Epithelial cell of proximal tubule (primary cell): Measurements from ENCODE around the gene PRDM16. TPM values are rescaled to one million over a fixed set of nuclear protein-coding genes. Genes with fewer than 3 reads are reported as not detected.

Experiments
- DNase-seq: peaks from one replicate; pipeline ENCODE4 v3.0.0-alpha.2; 2011; ENCODE audit warnings: low read depth
- H3K4me3 ChIP-seq: 2 replicates; pipeline ENCODE4 v1.5.1; 2011; ENCODE audit warnings: low read depth, mild to moderate bottlenecking, low read length
- total RNA-seq: library from RNA; depleted of rRNA; stranded (reverse); fragments of >200 nt; gene quantifications from 2 replicates; pipeline ENCODE4 v1.2.3, GENCODE V29; 2015
- TF ChIP-seq, protein P1 (sequence below): conservative IDR thresholded peaks from 2 replicates; pipeline ENCODE4 v1.5.1; 2012; ENCODE audit warnings: low read depth, mild to moderate bottlenecking, low read length

Gene PRDM16
- total RNA-seq, 1 donor from 2014 or later = 0.06 TPM

DNA sequence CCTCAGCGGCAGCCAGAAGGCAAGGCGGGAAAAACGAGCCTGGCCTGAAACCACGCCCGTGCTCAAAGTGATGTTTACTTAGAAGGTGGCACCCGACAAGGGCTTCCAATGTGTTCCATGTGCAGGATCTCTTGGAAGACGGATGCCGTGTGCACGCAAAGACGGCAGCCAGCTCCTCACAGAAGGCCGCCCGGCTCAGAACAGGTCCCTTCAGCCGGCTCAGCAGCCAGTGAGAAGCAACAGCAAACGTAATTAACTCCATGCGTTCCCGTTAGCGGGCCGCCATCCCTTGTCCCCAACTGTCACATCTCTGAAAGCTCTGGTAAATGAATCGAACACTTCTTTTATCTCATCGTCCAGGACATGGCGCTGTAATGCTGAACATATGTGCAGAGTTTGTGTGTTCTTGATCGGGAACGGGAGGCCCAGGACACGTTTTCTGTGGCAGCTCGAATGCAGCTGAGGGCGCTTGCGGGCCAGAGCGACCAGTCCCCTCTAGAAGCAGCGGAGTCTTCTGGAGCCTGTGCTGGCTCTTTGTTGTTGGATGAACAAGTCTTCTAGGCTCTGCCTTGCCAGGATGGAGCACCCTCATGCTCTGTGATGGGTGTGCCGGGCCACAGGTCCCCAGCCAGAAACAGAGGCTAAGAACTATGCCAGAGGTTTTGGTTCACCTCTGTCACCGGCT lies 290.9 kb downstream of the PRDM16 start:
- TF ChIP-seq, protein P1, sequence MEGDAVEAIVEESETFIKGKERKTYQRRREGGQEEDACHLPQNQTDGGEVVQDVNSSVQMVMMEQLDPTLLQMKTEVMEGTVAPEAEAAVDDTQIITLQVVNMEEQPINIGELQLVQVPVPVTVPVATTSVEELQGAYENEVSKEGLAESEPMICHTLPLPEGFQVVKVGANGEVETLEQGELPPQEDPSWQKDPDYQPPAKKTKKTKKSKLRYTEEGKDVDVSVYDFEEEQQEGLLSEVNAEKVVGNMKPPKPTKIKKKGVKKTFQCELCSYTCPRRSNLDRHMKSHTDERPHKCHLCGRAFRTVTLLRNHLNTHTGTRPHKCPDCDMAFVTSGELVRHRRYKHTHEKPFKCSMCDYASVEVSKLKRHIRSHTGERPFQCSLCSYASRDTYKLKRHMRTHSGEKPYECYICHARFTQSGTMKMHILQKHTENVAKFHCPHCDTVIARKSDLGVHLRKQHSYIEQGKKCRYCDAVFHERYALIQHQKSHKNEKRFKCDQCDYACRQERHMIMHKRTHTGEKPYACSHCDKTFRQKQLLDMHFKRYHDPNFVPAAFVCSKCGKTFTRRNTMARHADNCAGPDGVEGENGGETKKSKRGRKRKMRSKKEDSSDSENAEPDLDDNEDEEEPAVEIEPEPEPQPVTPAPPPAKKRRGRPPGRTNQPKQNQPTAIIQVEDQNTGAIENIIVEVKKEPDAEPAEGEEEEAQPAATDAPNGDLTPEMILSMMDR = no peak
- no peak for DNase-seq
- no peak overlapping the region for H3K4me3 ChIP-seq

DNA sequence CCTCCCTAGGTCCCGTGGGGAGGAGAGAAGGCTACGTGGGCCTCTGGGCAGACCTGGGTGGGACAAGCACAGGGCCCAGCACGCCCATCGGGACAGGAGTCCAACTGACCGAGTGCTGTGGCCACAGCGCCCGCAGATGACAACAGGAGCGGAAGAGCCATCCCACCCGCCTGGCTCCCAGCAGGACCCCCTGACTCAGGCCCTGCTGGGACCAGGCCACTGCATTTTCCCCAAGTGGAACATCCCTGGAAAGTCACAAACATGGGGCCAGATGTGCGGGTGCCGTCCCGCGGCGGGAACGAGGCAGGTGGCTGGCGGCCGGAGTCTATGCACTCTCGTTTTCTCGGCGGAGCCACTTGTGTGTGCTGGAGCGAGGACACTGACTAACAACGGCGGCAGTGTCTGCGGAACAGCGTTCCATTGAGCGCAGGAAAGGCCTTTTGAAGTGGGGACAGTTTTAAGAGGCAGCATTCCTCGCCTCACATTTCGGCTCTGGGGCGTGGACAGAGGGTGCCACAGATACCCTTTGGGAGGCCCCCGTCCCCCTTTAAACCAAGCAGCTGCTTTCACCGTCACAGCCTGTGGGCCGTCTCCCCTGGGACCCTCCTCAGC lies 291.7 kb downstream of the PRDM16 start:
- no peak overlapping the region for H3K4me3 ChIP-seq
- TF ChIP-seq, protein P1 = no peak
- no peak for DNase-seq

DNA sequence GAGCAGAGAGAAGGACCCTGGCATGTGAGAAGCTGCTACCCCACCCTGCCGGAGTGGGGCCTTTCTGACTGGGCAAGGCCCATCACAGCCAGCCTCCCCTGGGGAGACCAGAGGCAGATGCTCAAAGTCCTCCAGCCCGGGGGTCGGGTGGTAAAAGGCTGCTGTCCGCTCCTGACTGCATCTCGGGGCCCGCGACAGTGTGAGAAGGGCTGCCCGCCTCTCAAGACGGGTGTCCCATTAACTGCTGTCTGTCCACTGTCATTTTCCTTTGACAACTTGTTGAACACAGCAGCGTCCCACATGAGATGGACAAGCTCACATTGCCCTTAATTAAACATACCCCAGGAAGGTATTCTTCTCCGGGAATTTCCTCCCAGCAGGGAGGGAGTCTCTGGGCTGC lies 294.0 kb downstream of the PRDM16 start:
- DNase-seq = no peak
- TF ChIP-seq, protein P1 = no peak
- H3K4me3 ChIP-seq = no peak overlapping the region

DNA sequence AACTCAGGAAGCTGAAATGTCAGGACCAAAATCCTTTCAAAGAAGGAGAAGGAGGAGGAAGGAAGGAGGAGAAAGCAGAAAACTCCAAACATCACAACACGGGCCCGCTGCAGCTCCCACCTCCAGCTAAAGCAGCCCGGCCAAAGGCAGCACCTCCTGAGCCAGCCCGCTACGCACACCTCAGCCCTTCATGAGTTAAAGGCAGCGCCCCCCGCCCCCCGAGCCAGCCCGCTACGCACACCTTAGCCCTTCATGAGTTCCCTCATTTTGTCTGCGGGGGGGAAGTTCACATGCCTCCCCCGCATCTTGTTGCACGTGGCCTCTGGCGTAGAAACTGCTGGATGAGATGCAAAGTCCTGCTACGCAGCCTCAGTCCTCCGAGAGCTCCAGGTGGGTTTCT lies 294.8 kb downstream of the PRDM16 start:
- H3K4me3 ChIP-seq = no peak overlapping the region
- DNase-seq = no peak
- TF ChIP-seq, protein P1 = no peak

DNA sequence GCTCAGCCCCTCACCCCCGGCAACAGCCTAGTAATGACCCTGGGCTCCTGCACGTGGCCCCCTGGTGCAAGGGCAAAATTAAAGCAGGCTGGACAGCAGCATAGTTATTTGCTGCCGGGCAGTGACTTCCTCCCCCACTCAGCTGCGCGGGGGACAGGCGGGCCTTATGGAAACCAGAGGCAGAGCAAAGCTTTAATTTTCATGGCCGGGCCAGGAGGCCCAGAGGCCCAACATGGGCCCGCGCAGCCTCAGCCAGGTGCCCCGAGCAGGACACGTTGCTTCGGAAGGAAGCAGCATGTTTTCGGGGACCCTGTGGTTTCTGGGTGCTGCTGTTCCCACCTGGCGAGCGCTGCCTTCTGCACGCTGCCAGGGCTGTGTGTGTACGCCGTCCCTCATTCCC lies 295.5 kb downstream of the PRDM16 start:
- no peak for DNase-seq
- no peak overlapping the region for H3K4me3 ChIP-seq
- TF ChIP-seq, protein P1 = no peak

DNA sequence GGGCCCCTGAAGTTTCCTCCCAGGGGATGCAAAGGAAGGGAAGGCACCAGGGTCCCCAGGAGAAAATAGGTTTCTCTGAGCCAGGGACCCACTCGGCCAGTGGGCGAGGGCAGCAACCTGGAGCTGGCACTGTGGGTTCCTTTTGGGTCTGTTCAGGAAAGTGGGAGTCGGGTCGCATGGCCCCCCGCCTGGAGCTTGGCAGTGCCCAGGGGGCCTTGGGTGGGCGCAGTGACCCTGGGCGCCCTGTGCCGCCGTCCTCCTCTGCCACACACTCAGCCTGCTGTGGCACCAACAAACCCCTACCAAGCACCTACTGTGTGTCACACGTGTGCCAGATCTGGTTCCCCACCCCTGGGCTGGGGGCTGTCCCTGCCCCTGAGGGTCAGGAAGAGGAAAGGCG lies 296.0 kb downstream of the PRDM16 start:
- H3K4me3 ChIP-seq = no peak overlapping the region
- DNase-seq = no peak
- TF ChIP-seq, protein P1 = no peak
